Karpas-422 (cell line): ENCODE results near the gene CCDC83. TPM values are rescaled to one million over a fixed set of nuclear protein-coding genes. Genes with fewer than 3 reads are reported as not detected.

Experiments
- DNase-seq: peaks from one replicate; pipeline ENCODE4 v3.0.0-alpha.2; 2015
- H2AFZ ChIP-seq: fragments of 200-600 bp; sonication (generic); 2 replicates; pipeline ENCODE4 v1.6.1; 2014; ENCODE audit warnings: antibody characterized with exemption, low read length, mixed read lengths
- H3K27ac ChIP-seq: fragments of 200-600 bp; sonication (generic); 2 replicates; pipeline ENCODE4 v1.5.1; 2014; ENCODE audit warnings: mild to moderate bottlenecking, low read length, moderate library complexity
- H3K27me3 ChIP-seq: fragments of 200-600 bp; sonication (generic); 2 replicates; pipeline ENCODE4 v1.6.1; 2014; ENCODE audit warnings: low read length, mixed read lengths
- H3K36me3 ChIP-seq: fragments of 200-600 bp; sonication (generic); 2 replicates; pipeline ENCODE4 v1.6.1; 2014; ENCODE audit warnings: low read length, mixed read lengths; ENCODE audit not compliant: insufficient read depth
- H3K4me1 ChIP-seq: fragments of 200-600 bp; sonication (generic); 2 replicates; pipeline ENCODE4 v1.6.1; 2014; ENCODE audit warnings: mild to moderate bottlenecking, low read length, mixed read lengths
- H3K4me2 ChIP-seq: fragments of 200-600 bp; sonication (generic); 2 replicates; pipeline ENCODE4 v1.6.1; 2014; ENCODE audit warnings: low read length, low read depth, mild to moderate bottlenecking; ENCODE audit not compliant: poor library complexity, severe bottlenecking
- H3K4me3 ChIP-seq: fragments of 200-600 bp; sonication (generic); 2 replicates; pipeline ENCODE4 v1.5.1; 2014; ENCODE audit warnings: mild to moderate bottlenecking, antibody characterized with exemption, low read length, mixed read lengths
- H3K79me2 ChIP-seq: fragments of 200-600 bp; sonication (generic); 2 replicates; pipeline ENCODE4 v1.6.1; 2014; ENCODE audit warnings: mild to moderate bottlenecking, low read length, mixed read lengths
- H3K9ac ChIP-seq: fragments of 200-600 bp; sonication (generic); 2 replicates; pipeline ENCODE4 v1.6.0; 2014; ENCODE audit warnings: low read length
- H3K9me2 ChIP-seq: fragments of 200-600 bp; sonication (generic), shearing (Covaris generic); replicated peaks from 2 replicates; pipeline ENCODE4 v1.6.0; 2014; ENCODE audit warnings: mild to moderate bottlenecking, low read length, moderate library complexity; ENCODE audit not compliant: insufficient read depth
- H3K9me3 ChIP-seq: fragments of 300-700, 200-600 bp; sonication (generic); 2 replicates; pipeline ENCODE4 v1.6.1; 2014; ENCODE audit warnings: low read length, mixed read lengths
- H4K20me1 ChIP-seq: fragments of 200-600 bp; sonication (generic); 2 replicates; pipeline ENCODE4 v1.6.1; 2014; ENCODE audit warnings: mild to moderate bottlenecking, antibody characterized with exemption, low read length, low read depth; ENCODE audit not compliant: insufficient read depth
- total RNA-seq: library from RNA; depleted of rRNA; stranded (reverse); fragments of >200 nt; shearing (Covaris generic); gene quantifications from 2 replicates; pipeline ENCODE4 v1.2.3, GENCODE V29; 2014; ENCODE audit warnings: low replicate concordance; rRNA removed

The CCDC83 gene
- not detected in 2 replicates for total RNA-seq

DNA sequence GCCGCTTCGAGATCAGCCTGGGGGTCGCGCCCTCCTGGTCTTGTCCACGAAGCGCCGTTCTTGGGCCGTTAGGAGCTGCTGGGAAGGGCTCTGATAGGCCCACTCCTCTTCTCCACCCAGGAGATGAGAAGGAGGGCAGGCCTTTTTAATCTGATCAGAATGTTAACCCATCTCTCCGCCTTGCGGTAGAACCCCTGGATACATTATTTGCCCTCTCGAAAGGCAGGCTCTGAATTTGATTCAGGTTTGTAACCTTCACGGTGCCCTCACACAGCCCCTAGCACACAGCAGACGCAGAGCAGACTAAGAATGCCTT lies at the start of gene CCDC83:
Gene CCDC83, plus strand, starts transcription at position 43 of the 316 bp plus-strand sequence. CDS start 9,741 bp downstream, outside the sequence.
- Histone ChIP-seq H3K27ac (no peak within 1 kb of the TSS), H3K79me2 (no peaks in the 10 kb centered on the region), H3K9ac (peak within 1 kb of the TSS; percentile 68), H3K9me3 (no peaks in the 10 kb centered on the region), H3K27me3 (no peaks in the 10 kb centered on the region), H4K20me1 (no peaks in the 10 kb centered on the region), H3K4me2 (peak within 1 kb of the TSS; percentile 94), H3K4me1 (peaks cover 14% of the 10 kb centered on the region), H2AFZ (peak within 1 kb of the TSS; percentile 97), H3K36me3 (no peaks in the 10 kb centered on the region), H3K4me3 (peak within 1 kb of the TSS; percentile 70), H3K9me2 (no peaks in the 10 kb centered on the region)
- no peak for DNase-seq

DNA sequence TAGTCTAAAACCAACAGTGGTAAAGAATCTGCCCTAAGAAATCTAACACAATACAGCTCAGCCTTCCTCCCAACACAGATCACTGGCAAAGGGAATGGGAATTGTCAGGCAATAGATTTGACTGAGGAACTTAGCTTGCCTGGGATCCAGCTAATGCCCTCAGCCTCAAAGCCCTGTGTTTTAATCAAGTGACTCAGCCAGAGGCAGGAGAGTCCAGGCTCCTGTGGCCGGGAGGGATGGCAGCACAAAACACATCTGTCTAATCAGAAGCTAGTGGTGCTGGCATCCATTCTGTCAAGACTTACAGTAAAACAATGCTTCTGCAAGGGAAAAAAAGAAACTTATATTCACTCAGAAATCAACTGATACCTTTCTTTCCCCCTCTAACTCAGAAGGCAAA lies 49.8 kb upstream of the CCDC83 start:
- no peaks in the 10 kb centered on the region for H3K9me3 ChIP-seq
- H3K79me2 ChIP-seq = no peaks in the 10 kb centered on the region

DNA sequence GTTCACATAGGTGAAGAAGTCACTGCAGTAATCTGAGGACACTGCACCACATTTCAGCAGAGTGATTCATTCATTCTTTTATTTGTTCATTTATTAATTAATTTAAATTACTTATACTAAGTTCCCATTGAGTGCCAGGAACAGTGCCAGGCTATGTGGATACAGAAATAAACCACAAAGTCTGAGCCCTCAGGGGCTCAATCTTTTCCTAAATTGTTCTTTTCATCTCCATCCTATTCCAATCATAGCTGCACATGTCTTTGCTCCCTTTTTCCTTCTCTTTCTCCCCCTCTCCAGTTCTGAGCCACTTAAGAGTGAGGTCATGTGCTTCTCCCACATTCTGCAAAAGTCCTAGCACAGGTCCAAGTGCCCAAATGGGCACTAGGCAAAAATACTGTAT lies 49.2 kb upstream of the CCDC83 start:
- peaks cover 25% of the 10 kb centered on the region for H3K4me1 ChIP-seq
- H3K79me2 ChIP-seq = no peaks in the 10 kb centered on the region
- no peak overlapping the region for H3K4me3 ChIP-seq
- no peaks in the 10 kb centered on the region for H3K27me3 ChIP-seq
- H3K27ac ChIP-seq = no peak overlapping the region
- no peaks in the 10 kb centered on the region for H4K20me1 ChIP-seq
- H2AFZ ChIP-seq = no peak overlapping the region
- no peak for DNase-seq
- no peaks in the 10 kb centered on the region for H3K9me2 ChIP-seq
- H3K9ac ChIP-seq = no peak overlapping the region
- no peaks in the 10 kb centered on the region for H3K36me3 ChIP-seq
- H3K4me2 ChIP-seq = no peak overlapping the region
- no peaks in the 10 kb centered on the region for H3K9me3 ChIP-seq

More for the DNA sequence above, 49.8 kb upstream of the CCDC83 start:
- DNase-seq = no peak
- H3K4me2 ChIP-seq = no peak overlapping the region
- no peak overlapping the region for H3K4me3 ChIP-seq
- no peaks in the 10 kb centered on the region for H3K27me3 ChIP-seq
- H3K27ac ChIP-seq = no peak overlapping the region
- H3K36me3 ChIP-seq = no peaks in the 10 kb centered on the region
- no peaks in the 10 kb centered on the region for H3K9me2 ChIP-seq
- peaks cover 19% of the 10 kb centered on the region for H3K4me1 ChIP-seq
- no peak overlapping the region for H3K9ac ChIP-seq
- H2AFZ ChIP-seq = no peak overlapping the region
- H4K20me1 ChIP-seq = no peaks in the 10 kb centered on the region

DNA sequence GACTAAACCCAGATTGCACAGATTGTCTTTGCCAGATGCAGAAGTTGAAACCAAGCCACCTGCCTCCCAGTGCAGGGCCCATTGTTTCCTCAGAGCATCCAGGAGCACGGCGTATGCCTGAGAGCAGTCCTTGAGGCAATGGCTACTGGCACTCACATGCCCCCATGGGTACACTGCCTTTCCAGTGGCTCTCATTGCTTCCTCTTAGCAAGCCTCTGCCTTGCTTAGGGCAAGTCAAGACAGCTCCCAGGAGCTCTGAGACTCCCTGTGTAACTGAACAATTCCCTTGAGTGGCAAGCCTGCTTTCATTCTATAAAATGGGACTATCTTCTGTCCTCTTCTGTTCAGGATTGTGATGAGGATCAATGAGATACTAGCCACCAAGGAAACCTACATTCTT lies 48.3 kb upstream of the CCDC83 start:
- no peaks in the 10 kb centered on the region for H4K20me1 ChIP-seq
- no peak overlapping the region for H3K27ac ChIP-seq
- H3K36me3 ChIP-seq = no peaks in the 10 kb centered on the region
- H3K4me2 ChIP-seq = no peak overlapping the region
- no peaks in the 10 kb centered on the region for H3K9me3 ChIP-seq
- H3K9ac ChIP-seq = no peak overlapping the region
- no peak overlapping the region for H3K4me3 ChIP-seq
- H3K9me2 ChIP-seq = no peaks in the 10 kb centered on the region
- H3K27me3 ChIP-seq = no peaks in the 10 kb centered on the region
- no peaks in the 10 kb centered on the region for H3K79me2 ChIP-seq
- H3K4me1 ChIP-seq = peaks cover 30% of the 10 kb centered on the region
- H2AFZ ChIP-seq = no peak overlapping the region
- DNase-seq = no peak

DNA sequence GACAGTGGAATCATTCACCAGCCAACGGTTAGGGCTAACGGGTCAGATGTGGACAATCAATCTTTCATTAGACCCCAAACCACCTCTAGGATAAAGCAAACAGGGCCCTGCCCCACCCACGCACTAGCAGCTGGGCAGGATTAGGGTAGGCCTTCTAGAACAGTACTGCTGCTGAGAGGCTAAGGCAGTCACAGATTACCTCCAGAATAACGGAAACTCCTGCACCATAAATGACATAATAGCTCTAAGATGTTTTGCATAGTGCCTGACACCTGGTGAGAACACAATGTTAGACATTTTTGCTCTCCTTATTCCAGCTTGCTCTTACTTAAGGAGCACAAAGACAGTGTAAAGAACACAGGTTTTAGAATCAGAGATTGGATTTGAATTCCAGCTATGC lies 46.0 kb upstream of the CCDC83 start:
- 0 out of 2 replicates have a peak overlapping the region, but pooled peaks have one; percentile 4 for H3K9ac ChIP-seq
- no peaks in the 10 kb centered on the region for H3K9me3 ChIP-seq
- no peaks in the 10 kb centered on the region for H3K9me2 ChIP-seq
- peaks cover 30% of the 10 kb centered on the region for H3K4me1 ChIP-seq
- H3K4me2 ChIP-seq = peak overlapping the region; percentile 36
- peak overlapping the region; percentile 51; the same call in 1 of the 2 replicates for H2AFZ ChIP-seq
- no peaks in the 10 kb centered on the region for H4K20me1 ChIP-seq
- no peaks in the 10 kb centered on the region for H3K36me3 ChIP-seq
- H3K79me2 ChIP-seq = no peaks in the 10 kb centered on the region
- H3K4me3 ChIP-seq = peak overlapping the region; percentile 4; the same call in 1 of the 2 replicates
- DNase-seq = peak; percentile 86
- H3K27ac ChIP-seq = peak overlapping the region; percentile 14; the same call in 1 of the 2 replicates
- H3K27me3 ChIP-seq = no peaks in the 10 kb centered on the region

DNA sequence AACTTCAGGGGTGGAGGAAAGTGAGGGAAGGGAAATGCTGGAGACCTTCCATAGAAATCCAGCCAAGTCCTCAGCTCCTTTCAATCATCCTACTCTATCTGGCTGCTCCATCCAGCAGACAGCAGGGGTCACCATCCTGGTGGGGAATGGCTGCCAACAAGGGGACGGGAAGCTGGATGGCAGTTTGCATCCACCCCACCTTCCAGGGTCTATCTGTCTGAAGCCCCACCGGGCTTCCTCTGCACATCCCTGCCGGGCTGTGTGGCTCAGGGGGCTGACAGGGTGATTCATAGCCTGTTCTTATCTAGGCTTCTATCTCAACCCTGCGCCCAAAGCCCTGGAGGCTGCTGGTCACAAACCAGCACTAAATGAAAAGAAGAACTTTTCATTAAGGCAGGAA lies 45.3 kb upstream of the CCDC83 start:
- no peaks in the 10 kb centered on the region for H3K36me3 ChIP-seq
- H3K4me1 ChIP-seq = peaks cover 30% of the 10 kb centered on the region
- H3K79me2 ChIP-seq = no peaks in the 10 kb centered on the region
- H4K20me1 ChIP-seq = no peaks in the 10 kb centered on the region
- DNase-seq = no peak
- H3K9me3 ChIP-seq = no peaks in the 10 kb centered on the region
- peak overlapping the region; percentile 36 for H3K4me2 ChIP-seq
- H2AFZ ChIP-seq = peak overlapping the region; percentile 51; the same call in 1 of the 2 replicates
- no peaks in the 10 kb centered on the region for H3K9me2 ChIP-seq
- H3K9ac ChIP-seq = peak overlapping the region; percentile 4
- H3K27me3 ChIP-seq = no peaks in the 10 kb centered on the region
- peak overlapping the region; percentile 46; the same call in 1 of the 2 replicates for H3K4me3 ChIP-seq
- peak overlapping the region; percentile 14; the same call in 1 of the 2 replicates for H3K27ac ChIP-seq

DNA sequence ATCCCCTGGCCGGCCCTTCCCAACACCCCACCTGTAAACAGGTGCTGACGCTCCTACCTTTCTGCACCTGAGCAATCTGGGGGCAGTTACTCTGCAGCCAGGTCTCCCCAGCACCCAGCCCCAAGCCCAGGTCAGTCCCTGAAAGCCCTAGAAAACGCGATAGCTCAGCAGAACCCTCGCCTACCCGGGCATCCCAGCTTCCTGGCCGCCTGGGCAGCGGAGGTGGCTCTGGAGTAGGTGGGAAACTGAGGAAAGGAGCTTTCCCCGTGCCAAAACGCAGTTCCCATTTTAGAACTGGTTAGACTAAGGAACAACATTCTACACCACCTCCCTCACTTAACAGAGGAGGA lies 44.7 kb upstream of the CCDC83 start:
- Histone ChIP-seq H3K9ac (0 out of 2 replicates have a peak overlapping the region, but pooled peaks have one; percentile 6), H3K4me1 (peaks cover 30% of the 10 kb centered on the region), H3K9me2 (no peaks in the 10 kb centered on the region), H3K4me2 (peak overlapping the region; percentile 36), H3K9me3 (no peaks in the 10 kb centered on the region), H3K36me3 (no peaks in the 10 kb centered on the region), H3K4me3 (peak overlapping the region; percentile 46; the same call in 1 of the 2 replicates), H4K20me1 (no peaks in the 10 kb centered on the region), H3K27ac (no peak overlapping the region), H3K79me2 (no peaks in the 10 kb centered on the region), H3K27me3 (no peaks in the 10 kb centered on the region), H2AFZ (peak overlapping the region; percentile 51; the same call in 1 of the 2 replicates)
- DNase-seq = no peak

DNA sequence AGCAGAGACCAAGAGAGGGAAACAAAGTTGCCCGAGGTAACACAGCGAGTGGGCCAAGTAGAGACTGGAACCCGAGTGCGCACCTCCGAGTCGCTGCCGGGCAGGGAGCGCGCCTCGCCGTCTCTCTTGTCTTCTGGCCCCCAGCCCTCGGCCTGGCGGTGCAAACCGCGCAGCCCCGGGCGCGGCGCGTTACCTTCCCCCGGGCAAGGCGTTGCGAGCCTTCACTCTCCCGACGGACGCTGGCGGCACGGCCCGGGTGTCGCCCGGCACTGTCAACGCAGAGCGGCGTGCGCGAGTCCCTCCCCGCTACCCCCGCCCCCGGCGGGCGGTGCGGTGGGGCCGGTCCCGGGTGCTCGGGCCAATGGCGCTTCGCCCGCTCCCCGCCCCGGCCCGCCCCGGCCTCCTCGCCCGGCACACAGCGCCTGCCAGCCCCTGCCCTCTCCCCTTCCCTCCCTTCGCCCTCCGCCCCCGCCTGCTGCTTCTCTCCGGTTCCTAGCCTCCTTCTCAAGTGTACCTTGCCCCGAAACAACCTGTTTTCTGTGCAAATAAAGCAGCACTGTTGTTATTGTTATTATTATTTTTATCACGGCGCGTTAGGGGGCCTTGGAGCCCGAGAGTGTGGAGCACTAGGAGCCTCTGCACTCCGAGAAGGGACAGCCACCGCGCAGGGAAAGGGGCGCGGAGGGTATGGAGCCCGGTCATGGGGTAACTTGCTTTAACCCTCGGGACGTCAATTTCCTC lies 44.1 kb upstream of the CCDC83 start, which contains the start of gene SYTL2:
Gene SYTL2, minus strand, starts transcription at position 271 of the 741 bp plus-strand sequence. CDS start 53,416 bp downstream, outside the sequence.
- H3K9me3 ChIP-seq = no peaks in the 10 kb centered on the region
- peak within 1 kb of the TSS; percentile 36 for H3K4me2 ChIP-seq
- no peaks in the 10 kb centered on the region for H3K79me2 ChIP-seq
- no peaks in the 10 kb centered on the region for H3K9me2 ChIP-seq
- no peaks in the 10 kb centered on the region for H4K20me1 ChIP-seq
- peak within 1 kb of the TSS; percentile 46; the same call in 1 of the 2 replicates for H3K4me3 ChIP-seq
- peaks cover 30% of the 10 kb centered on the region for H3K4me1 ChIP-seq
- H3K27me3 ChIP-seq = no peaks in the 10 kb centered on the region
- peak; percentile 65 for DNase-seq
- no peaks in the 10 kb centered on the region for H3K36me3 ChIP-seq
- peak within 1 kb of the TSS; percentile 51; the same call in 1 of the 2 replicates for H2AFZ ChIP-seq
- H3K9ac ChIP-seq = peak within 1 kb of the TSS; percentile 6
- H3K27ac ChIP-seq = no peak within 1 kb of the TSS
